GM12878 (cell line): Measurements from ENCODE around the gene CYP1A1. TPM values are rescaled to one million over a fixed set of nuclear protein-coding genes. Genes with fewer than 3 reads are reported as not detected.
A peak's percentile ranks its signal among the peaks of the same experiment; 100 is the strongest.

Experiments
- BRCA1 ChIP-seq: IDR thresholded peaks from 2 replicates; pipeline ENCODE4 v1.6.1; 2011; ENCODE audit warnings: low read depth, low read length, improper control_type of control experiment
- CREB1 ChIP-seq: IDR thresholded peaks from 2 replicates; pipeline ENCODE4 v1.6.1; 2012; ENCODE audit warnings: low read depth, mild to moderate bottlenecking, inconsistent platforms
- ETV6 ChIP-seq, 2 experiments: fragments of 450-650 bp in 1 of 2; IDR thresholded peaks in 1 of 2; conservative IDR thresholded peaks in 1 of 2; 2 replicates each; pipeline ENCODE4 v1.6.1; 2014; ENCODE audit warnings: antibody characterized with exemption in 1 of 2, borderline replicate concordance in 1 of 2, low read depth in 1 of 2, mild to moderate bottlenecking in 1 of 2, moderate library complexity in 1 of 2
- NR2C2 ChIP-seq: IDR thresholded peaks from 2 replicates; pipeline ENCODE4 v1.6.1; 2011; ENCODE audit warnings: borderline replicate concordance, low read depth; ENCODE audit not compliant: control insufficient read depth, insufficient read length
- PAX8 ChIP-seq: fragments of 450-650 bp; IDR thresholded peaks from 2 replicates; pipeline ENCODE4 v1.6.1; 2017; ENCODE audit warnings: mild to moderate bottlenecking, moderate library complexity
- RELB ChIP-seq: fragments of 450-650 bp; IDR thresholded peaks from 2 replicates; pipeline ENCODE4 v1.6.1; 2017; ENCODE audit warnings: low read depth, mild to moderate bottlenecking, moderate library complexity
- RFX5 ChIP-seq: IDR thresholded peaks from 2 replicates; pipeline ENCODE4 v1.6.1; 2011; ENCODE audit warnings: low read depth, low read length, improper control_type of control experiment
- SKIL ChIP-seq: fragments of 450-650 bp; IDR thresholded peaks from 2 replicates; pipeline ENCODE4 v1.6.1; 2017; ENCODE audit warnings: mild to moderate bottlenecking, low read depth, inconsistent platforms; ENCODE audit not compliant: poor library complexity, severe bottlenecking
- STAT1 ChIP-seq: fragments of 450-650 bp; conservative IDR thresholded peaks from 2 replicates; pipeline ENCODE4 v1.6.1; 2014; ENCODE audit warnings: antibody characterized with exemption, mild to moderate bottlenecking
- ZNF217 ChIP-seq: fragments of 450-650 bp; IDR thresholded peaks from 2 replicates; pipeline ENCODE4 v1.6.1; 2017; ENCODE audit warnings: antibody characterized with exemption, mild to moderate bottlenecking
- ZZZ3 ChIP-seq: IDR thresholded peaks from 2 replicates; pipeline ENCODE4 v1.6.1; 2011; ENCODE audit warnings: low read depth; ENCODE audit not compliant: control insufficient read depth, insufficient read length
- polyA plus RNA-seq, 11 experiments: library from polyadenylated mRNA; depleted of rRNA in 4 of 11; unstranded in 6 of 11; stranded (reverse) in 5 of 11; fragments of >200 nt; fragmentation: Nextera tagmentation in 4 of 11; fragmentation: Illumina TruSeq in 1 of 11; extraction: Ambion mirVana in 4 of 11; extraction: Trizol in 1 of 11; gene quantifications; 1 replicate in 1 of 11; 2 replicates in 10 of 11; pipeline versions ENCODE4 v1.2.1 to v1.2.3, GENCODE V29; 2011 to 2016; ENCODE audit warnings: inconsistent platforms in 2 of 11, missing spikeins in 2 of 11, low read depth in 1 of 11
- total RNA-seq, 4 experiments: library from RNA; depleted of rRNA in 3 of 4; stranded (reverse); fragments of >200 nt in 3 of 4; fragmentation: Illumina TruSeq in 1 of 4; extraction: Trizol in 1 of 4; gene quantifications; 2 replicates each; pipeline versions ENCODE4 v1.2.1 to v1.2.3, GENCODE V29; 2013 to 2021
- TF ChIP-seq, protein P1 (sequence below): fragments of 450-650 bp; formaldehyde crosslinking; IDR thresholded peaks from 2 replicates; pipeline ENCODE4 v1.4.0; 2020; ENCODE audit warnings: mild to moderate bottlenecking, moderate library complexity
- TF ChIP-seq, protein P2 (sequence below): fragments of 450-650 bp; IDR thresholded peaks from 2 replicates; pipeline ENCODE4 v1.6.1; 2017; ENCODE audit warnings: mild to moderate bottlenecking, moderate library complexity

The CYP1A1 gene
- total and polyA plus RNA-seq, 10 of the 15 experiments (the other 5 are each of a cell fraction or from before 2014, with no cell fraction given) = 0.04 to 0.71 (median 0.07) TPM; not detected in 4

DNA sequence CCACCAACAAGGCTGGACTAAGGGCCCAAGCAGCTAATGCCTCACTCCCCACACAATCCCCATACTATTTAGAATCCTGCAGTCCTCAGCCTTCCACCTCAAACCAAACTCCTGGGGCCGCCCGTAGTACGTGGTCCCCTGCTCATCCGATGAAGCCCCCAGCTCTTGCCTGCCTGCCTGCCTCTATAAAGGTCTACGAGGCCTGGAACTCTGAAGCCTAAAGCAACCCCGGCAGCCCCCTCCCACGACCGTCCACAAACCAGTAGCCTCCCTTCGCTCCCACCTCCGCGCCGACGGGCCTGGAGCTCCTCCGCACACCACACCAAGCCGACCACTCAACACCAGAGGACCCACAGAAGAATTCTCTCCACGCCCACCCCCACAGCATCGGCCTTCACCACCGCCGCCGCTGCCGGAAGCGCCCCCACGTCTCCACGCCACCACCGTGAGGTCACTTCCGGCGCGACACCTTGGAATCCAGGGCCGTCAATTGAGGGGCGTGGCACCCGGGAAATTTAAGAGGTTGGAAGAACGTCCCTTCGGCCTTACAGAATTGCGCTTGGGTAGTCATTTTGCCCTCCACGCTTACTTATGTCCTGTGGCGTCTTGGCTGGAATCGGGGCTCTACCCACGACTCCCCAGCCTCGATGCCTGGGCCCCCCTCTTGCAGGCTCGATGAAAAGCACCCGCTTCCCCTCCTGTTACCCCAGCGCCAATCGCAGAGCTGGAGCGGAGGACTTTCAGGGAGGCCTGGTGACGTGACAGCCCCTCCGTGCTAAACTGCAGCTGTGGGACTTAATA lies 29.5 kb downstream of the CYP1A1 start, which contains the start of gene EDC3 (continued):
- TF ChIP-seq SKIL = no peak
- TF ChIP-seq ZZZ3 = no peak
- TF ChIP-seq, protein P1, sequence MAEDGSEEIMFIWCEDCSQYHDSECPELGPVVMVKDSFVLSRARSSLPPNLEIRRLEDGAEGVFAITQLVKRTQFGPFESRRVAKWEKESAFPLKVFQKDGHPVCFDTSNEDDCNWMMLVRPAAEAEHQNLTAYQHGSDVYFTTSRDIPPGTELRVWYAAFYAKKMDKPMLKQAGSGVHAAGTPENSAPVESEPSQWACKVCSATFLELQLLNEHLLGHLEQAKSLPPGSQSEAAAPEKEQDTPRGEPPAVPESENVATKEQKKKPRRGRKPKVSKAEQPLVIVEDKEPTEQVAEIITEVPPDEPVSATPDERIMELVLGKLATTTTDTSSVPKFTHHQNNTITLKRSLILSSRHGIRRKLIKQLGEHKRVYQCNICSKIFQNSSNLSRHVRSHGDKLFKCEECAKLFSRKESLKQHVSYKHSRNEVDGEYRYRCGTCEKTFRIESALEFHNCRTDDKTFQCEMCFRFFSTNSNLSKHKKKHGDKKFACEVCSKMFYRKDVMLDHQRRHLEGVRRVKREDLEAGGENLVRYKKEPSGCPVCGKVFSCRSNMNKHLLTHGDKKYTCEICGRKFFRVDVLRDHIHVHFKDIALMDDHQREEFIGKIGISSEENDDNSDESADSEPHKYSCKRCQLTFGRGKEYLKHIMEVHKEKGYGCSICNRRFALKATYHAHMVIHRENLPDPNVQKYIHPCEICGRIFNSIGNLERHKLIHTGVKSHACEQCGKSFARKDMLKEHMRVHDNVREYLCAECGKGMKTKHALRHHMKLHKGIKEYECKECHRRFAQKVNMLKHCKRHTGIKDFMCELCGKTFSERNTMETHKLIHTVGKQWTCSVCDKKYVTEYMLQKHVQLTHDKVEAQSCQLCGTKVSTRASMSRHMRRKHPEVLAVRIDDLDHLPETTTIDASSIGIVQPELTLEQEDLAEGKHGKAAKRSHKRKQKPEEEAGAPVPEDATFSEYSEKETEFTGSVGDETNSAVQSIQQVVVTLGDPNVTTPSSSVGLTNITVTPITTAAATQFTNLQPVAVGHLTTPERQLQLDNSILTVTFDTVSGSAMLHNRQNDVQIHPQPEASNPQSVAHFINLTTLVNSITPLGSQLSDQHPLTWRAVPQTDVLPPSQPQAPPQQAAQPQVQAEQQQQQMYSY = no peak
- no peak for TF ChIP-seq BRCA1
- TF ChIP-seq RFX5 = no peak
- no peak; the same call in 1 of the 2 replicates for TF ChIP-seq STAT1
- TF ChIP-seq ETV6 (conservative IDR thresholded peaks at IDR 0.05 in 1 of 2, IDR thresholded peaks at IDR 0.05 in 1 of 2; ENCODE audit: borderline replicate concordance in 1 of 2, low read depth in 1 of 2) = no peak
- TF ChIP-seq, protein P2, sequence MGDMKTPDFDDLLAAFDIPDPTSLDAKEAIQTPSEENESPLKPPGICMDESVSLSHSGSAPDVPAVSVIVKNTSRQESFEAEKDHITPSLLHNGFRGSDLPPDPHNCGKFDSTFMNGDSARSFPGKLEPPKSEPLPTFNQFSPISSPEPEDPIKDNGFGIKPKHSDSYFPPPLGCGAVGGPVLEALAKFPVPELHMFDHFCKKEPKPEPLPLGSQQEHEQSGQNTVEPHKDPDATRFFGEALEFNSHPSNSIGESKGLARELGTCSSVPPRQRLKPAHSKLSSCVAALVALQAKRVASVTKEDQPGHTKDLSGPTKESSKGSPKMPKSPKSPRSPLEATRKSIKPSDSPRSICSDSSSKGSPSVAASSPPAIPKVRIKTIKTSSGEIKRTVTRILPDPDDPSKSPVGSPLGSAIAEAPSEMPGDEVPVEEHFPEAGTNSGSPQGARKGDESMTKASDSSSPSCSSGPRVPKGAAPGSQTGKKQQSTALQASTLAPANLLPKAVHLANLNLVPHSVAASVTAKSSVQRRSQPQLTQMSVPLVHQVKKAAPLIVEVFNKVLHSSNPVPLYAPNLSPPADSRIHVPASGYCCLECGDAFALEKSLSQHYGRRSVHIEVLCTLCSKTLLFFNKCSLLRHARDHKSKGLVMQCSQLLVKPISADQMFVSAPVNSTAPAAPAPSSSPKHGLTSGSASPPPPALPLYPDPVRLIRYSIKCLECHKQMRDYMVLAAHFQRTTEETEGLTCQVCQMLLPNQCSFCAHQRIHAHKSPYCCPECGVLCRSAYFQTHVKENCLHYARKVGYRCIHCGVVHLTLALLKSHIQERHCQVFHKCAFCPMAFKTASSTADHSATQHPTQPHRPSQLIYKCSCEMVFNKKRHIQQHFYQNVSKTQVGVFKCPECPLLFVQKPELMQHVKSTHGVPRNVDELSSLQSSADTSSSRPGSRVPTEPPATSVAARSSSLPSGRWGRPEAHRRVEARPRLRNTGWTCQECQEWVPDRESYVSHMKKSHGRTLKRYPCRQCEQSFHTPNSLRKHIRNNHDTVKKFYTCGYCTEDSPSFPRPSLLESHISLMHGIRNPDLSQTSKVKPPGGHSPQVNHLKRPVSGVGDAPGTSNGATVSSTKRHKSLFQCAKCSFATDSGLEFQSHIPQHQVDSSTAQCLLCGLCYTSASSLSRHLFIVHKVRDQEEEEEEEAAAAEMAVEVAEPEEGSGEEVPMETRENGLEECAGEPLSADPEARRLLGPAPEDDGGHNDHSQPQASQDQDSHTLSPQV = no peak
- TF ChIP-seq RELB = peak; percentile 94
- no peak for TF ChIP-seq PAX8
- no peak for TF ChIP-seq NR2C2
- TF ChIP-seq ZNF217 = no peak
- TF ChIP-seq CREB1 = peak; percentile 98
